Stomach (tissue), 9 donors: ENCODE data around the gene FGF14. TPM values are rescaled to one million over a fixed set of nuclear protein-coding genes. Genes with fewer than 3 reads are reported as not detected.

Experiments used
- DNase-seq, 2 donors: peaks; one replicate each; pipeline versions ENCODE4 v3.0.0 to v3.0.0-alpha.2; 2013 to 2019
- H3K27ac ChIP-seq, 5 donors: fragments of 200-600 bp in 4 of 5; sonication (generic) in 4 of 5; one replicate each; pipeline ENCODE4 v1.5.1; 2013 to 2019; ENCODE audit warnings: mild to moderate bottlenecking in 1 of 5, moderate library complexity in 1 of 5
- H3K27me3 ChIP-seq, 3 donors: fragments of 200-600 bp; sonication (generic); one replicate each; pipeline ENCODE4 v1.5.1; 2017 to 2019; ENCODE audit warnings: mixed run types in 1 of 3
- H3K36me3 ChIP-seq, 4 donors: fragments of 200-600 bp; sonication (generic); 1 replicate in 3 of 4; 2 replicates in 1 of 4; pipeline ENCODE4 v1.5.1; 2016 to 2019
- H3K4me1 ChIP-seq, 4 donors: fragments of 200-600 bp; sonication (generic); one replicate each; pipeline ENCODE4 v1.5.1; 2016 to 2019
- H3K4me3 ChIP-seq, 4 donors: fragments of 200-600 bp; sonication (generic) in 3 of 4; one replicate each; pipeline ENCODE4 v1.5.1; 2016 to 2019; ENCODE audit warnings: mild to moderate bottlenecking in 1 of 4
- H3K9me3 ChIP-seq, 4 donors: fragments of 200-600 bp; sonication (generic); one replicate each; pipeline ENCODE4 v1.5.1; 2016 to 2019
- CTCF ChIP-seq, 7 experiments: fragments of 450-650 bp in 4 of 7; fragments of 200-600 bp in 3 of 7; sonication (generic) in 3 of 7; IDR thresholded peaks; one replicate each; pipeline ENCODE4 v1.5.1; 2016 to 2019; ENCODE audit warnings: antibody characterized with exemption in 7 of 7, control low read depth in 2 of 7, mild to moderate bottlenecking in 1 of 7
- EP300 ChIP-seq: sonication (generic); formaldehyde crosslinking; IDR thresholded peaks from one replicate; pipeline ENCODE4 v1.6.1; 2017; ENCODE audit warnings: antibody characterized with exemption
- POLR2A ChIP-seq, 4 donors: fragments of 450-650 bp; IDR thresholded peaks; one replicate each; pipeline ENCODE4 v1.6.1; 2016; ENCODE audit warnings: antibody characterized with exemption in 4 of 4, control low read depth in 2 of 4, mild to moderate bottlenecking in 1 of 4, moderate library complexity in 1 of 4
- POLR2AphosphoS5 ChIP-seq, 3 donors: sonication (generic); formaldehyde crosslinking; IDR thresholded peaks; one replicate each; pipeline ENCODE4 v1.6.1; 2016; ENCODE audit warnings: antibody characterized with exemption in 3 of 3
- WGBS, 5 donors: extraction: QIAGEN DNeasy Blood & Tissue Kit in 3 of 5; methylation state at CpG; one replicate each; pipeline versions ENCODE4 v1.1.5 to v1.1.7; 2013 to 2018; 5-methylcytosine and 5-hydroxymethylcytosine counted together
- intact Hi-C: fragments of 100-400 bp; cut with DNase I; formaldehyde crosslinking; loops from one replicate; pipeline ENCODE4 v1.15.1; 2023; ENCODE audit warnings: low total_unique reads
- polyA plus RNA-seq, 3 donors: library from polyadenylated mRNA; stranded (reverse); fragments of 200-250 nt; gene quantifications; one replicate each; pipeline ENCODE4 v1.2.3, GENCODE V29; 2013
- total RNA-seq, 5 donors: library from RNA; depleted of rRNA; stranded (reverse); fragments of >200 nt; gene quantifications; one replicate each; pipeline versions ENCODE4 v1.1.0 to v1.2.3, GENCODE V29; 2014 to 2016
- donor health status: healthy with polysubstance abuse.
- donor health status: Bipolar disorder and iron deficiency.
- donor health status: healthy.

FGF14 gene
- total and polyA plus RNA-seq, 8 donors: 0.08 to 6.6 (median 0.54) TPM

- Histone ChIP-seq H3K27ac (no peak overlapping the region), H3K27me3 (no peaks in the 10 kb centered on the region), H3K9me3 (no peaks in the 10 kb centered on the region), H3K36me3 (no peaks in the 10 kb centered on the region), H3K4me1 (no peaks in the 10 kb centered on the region), H3K4me3 (no peak overlapping the region)
- TF ChIP-seq CTCF (IDR thresholded peaks at IDR 0.05) (no peak), POLR2A (IDR thresholded peaks at IDR 0.05) (no peak), EP300 (no peak), POLR2AphosphoS5 (IDR thresholded peaks at IDR 0.05) (no peak)
- WGBS, 5 donors: 60 to 70% (median 63%) methylated on average over 4 of the region's 4 CpGs
- intact Hi-C loops: no loop called here
- DNase-seq: no peak
Observed at GRCh38 chr13:101779147-101779546, 622.7 kb downstream of the FGF14 start.

GRCh38 chr13:101775267-101775666 lies 626.6 kb downstream of the FGF14 start:
- Histone ChIP-seq H3K27me3 (no peaks in the 10 kb centered on the region), H3K27ac (no peak overlapping the region), H3K4me3 (no peak overlapping the region), H3K4me1 (no peaks in the 10 kb centered on the region), H3K9me3 (no peaks in the 10 kb centered on the region), H3K36me3 (no peaks in the 10 kb centered on the region)
- no peak for DNase-seq
- WGBS, 5 donors: 81 to 89% (median 82%) methylated on average over 1 of the region's 1 CpG
- intact Hi-C loops: no loop called here
- TF ChIP-seq POLR2AphosphoS5 (IDR thresholded peaks at IDR 0.05) (no peak), POLR2A (IDR thresholded peaks at IDR 0.05) (no peak), EP300 (no peak), CTCF (IDR thresholded peaks at IDR 0.05) (no peak)

GRCh38 chr13:101774393-101774792 lies 627.5 kb downstream of the FGF14 start:
- TF ChIP-seq CTCF (IDR thresholded peaks at IDR 0.05) (no peak), POLR2AphosphoS5 (IDR thresholded peaks at IDR 0.05) (no peak), POLR2A (IDR thresholded peaks at IDR 0.05) (no peak), EP300 (no peak)
- Histone ChIP-seq H3K9me3 (no peaks in the 10 kb centered on the region), H3K4me1 (no peaks in the 10 kb centered on the region), H3K36me3 (no peaks in the 10 kb centered on the region), H3K27me3 (no peaks in the 10 kb centered on the region), H3K27ac (no peak overlapping the region), H3K4me3 (no peak overlapping the region)
- no peak for DNase-seq
- intact Hi-C loops: no loop called here
- WGBS, 5 donors: 78 to 87% (median 82%) methylated on average over 4 of the region's 4 CpGs

- intact Hi-C loops: no loop called here
- Histone ChIP-seq H3K27me3 (no peaks in the 10 kb centered on the region), H3K9me3 (no peaks in the 10 kb centered on the region), H3K4me1 (no peaks in the 10 kb centered on the region), H3K27ac (no peak overlapping the region), H3K4me3 (no peak overlapping the region), H3K36me3 (no peaks in the 10 kb centered on the region)
- TF ChIP-seq CTCF (IDR thresholded peaks at IDR 0.05): no peak
- no peak for TF ChIP-seq POLR2A (IDR thresholded peaks at IDR 0.05)
- TF ChIP-seq POLR2AphosphoS5 (IDR thresholded peaks at IDR 0.05): no peak
- no peak for TF ChIP-seq EP300
- 64 to 82% (median 73%) methylated on average over 2 of the region's 2 CpGs for WGBS, 5 donors
- DNase-seq: peak in 1 of 2 donors; percentile 12
Observed at GRCh38 chr13:101773062-101773461, 628.8 kb downstream of the FGF14 start.
